Endothelial cell of umbilical vein (primary cell): ENCODE results near the gene WDR27.

Source experiments
- EZH2 ChIP-seq: IDR thresholded peaks from 2 replicates; pipeline ENCODE4 v1.6.1; 2012; ENCODE audit warnings: borderline replicate concordance, low read depth, mild to moderate bottlenecking, moderate library complexity, low read length, inconsistent platforms; ENCODE audit not compliant: severe bottlenecking
- POLR2A ChIP-seq: IDR thresholded peaks from 2 replicates; pipeline ENCODE4 v1.6.1; 2012; ENCODE audit warnings: low read depth, mild to moderate bottlenecking, control low read depth, low read length
- TF ChIP-seq, protein P1 (sequence below), 2 donors: IDR thresholded peaks; 1 replicate in 1 of 2; 2 replicates in 1 of 2; pipeline ENCODE4 v1.5.1; 2011; ENCODE audit warnings: low read length in 2 of 2, mild to moderate bottlenecking in 2 of 2, moderate library complexity in 2 of 2, control low read depth in 1 of 2, inconsistent platforms in 1 of 2, low read depth in 1 of 2; ENCODE audit not compliant: insufficient read depth in 1 of 2; ENCODE audit errors: extremely low read depth in 1 of 2

DNA sequence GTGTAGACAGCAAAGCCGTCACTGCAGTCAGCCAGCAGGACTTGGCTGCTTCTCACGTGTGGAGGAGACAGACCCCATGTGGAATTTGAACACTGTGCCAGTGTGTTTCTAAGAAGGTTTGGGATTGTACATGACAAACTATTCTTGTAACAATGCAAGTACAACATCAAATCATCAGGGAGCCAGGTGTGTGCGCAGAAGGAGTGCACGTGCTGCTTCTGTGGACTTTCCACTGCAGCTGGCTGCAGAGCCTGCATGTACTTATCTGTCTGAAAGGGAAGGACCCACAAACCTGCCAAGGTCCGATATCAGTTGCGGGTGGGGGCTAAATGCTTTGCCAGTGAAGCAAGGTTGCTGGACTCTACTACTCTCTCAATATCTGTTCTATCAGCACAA is 211.6 kb downstream of the WDR27 start:
- TF ChIP-seq, protein P1, sequence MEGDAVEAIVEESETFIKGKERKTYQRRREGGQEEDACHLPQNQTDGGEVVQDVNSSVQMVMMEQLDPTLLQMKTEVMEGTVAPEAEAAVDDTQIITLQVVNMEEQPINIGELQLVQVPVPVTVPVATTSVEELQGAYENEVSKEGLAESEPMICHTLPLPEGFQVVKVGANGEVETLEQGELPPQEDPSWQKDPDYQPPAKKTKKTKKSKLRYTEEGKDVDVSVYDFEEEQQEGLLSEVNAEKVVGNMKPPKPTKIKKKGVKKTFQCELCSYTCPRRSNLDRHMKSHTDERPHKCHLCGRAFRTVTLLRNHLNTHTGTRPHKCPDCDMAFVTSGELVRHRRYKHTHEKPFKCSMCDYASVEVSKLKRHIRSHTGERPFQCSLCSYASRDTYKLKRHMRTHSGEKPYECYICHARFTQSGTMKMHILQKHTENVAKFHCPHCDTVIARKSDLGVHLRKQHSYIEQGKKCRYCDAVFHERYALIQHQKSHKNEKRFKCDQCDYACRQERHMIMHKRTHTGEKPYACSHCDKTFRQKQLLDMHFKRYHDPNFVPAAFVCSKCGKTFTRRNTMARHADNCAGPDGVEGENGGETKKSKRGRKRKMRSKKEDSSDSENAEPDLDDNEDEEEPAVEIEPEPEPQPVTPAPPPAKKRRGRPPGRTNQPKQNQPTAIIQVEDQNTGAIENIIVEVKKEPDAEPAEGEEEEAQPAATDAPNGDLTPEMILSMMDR (IDR thresholded peaks at IDR 0.05; ENCODE audit: extremely low read depth in 1 of 2, insufficient read depth in 1 of 2, low read depth in 1 of 2, low read length in 2 of 2): no peak
- TF ChIP-seq EZH2 (no peak), POLR2A (no peak)
